Stimulated activated CD8-positive, alpha-beta memory T cell treated with anti-CD3 and anti-CD28 coated beads, Interleukin-15, amount 100 ng/mL, for 48 hours (primary cell): ENCODE measurements around the gene RPL13A.
A peak's percentile ranks its signal among the peaks of the same experiment; 100 is the strongest.

ENCODE experiments used
- DNase-seq, 2 donors: peaks; one replicate each; pipeline ENCODE4 v3.0.0-alpha.2; 2020; ENCODE audit warnings: low read depth in 2 of 2

RPL13A gene

DNA sequence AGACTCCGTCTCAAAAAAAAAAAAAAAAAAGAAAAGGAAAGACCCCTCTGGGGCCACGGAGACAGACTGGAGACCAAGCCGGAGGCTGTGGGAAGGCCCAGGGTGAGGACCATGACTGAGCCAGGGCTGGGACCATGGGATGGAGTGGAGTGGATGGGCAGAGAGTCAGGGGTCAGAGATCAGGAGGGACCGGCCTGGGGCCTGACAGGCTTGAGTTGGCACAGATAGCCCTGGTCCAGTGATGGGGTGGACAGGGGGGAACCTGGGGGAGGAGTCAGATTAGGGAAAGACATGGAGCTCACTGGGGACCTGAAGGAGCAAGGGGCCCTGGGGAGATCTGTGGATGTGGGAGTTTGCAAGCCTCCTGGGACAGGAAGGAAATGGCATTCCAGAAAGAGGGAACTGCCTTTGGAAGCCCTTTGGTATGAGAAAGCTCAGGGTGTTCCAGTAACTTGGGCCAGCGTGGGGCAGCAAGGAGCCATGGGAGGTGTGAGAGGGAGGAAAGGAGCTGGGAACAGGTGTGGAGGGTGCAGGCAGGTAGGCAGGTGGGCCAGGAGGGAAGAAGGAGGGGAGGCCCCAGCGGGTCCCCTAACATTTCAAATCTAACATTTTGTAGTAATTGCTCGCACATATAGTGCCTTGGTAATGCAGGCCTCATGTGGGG lies 6.3 kb upstream of the RPL13A start:
- no peak for DNase-seq

- DNase-seq, result no peak
Observed at GRCh38 chr19:49486232-49486631, 1.2 kb upstream of the RPL13A start.

GRCh38 chr19:49486710-49487276 lies 615 bp upstream of the RPL13A start:
- no peak for DNase-seq

GRCh38 chr19:49488046-49488862 lies 846 bp downstream of the RPL13A start:
- DNase-seq, result no peak

DNA sequence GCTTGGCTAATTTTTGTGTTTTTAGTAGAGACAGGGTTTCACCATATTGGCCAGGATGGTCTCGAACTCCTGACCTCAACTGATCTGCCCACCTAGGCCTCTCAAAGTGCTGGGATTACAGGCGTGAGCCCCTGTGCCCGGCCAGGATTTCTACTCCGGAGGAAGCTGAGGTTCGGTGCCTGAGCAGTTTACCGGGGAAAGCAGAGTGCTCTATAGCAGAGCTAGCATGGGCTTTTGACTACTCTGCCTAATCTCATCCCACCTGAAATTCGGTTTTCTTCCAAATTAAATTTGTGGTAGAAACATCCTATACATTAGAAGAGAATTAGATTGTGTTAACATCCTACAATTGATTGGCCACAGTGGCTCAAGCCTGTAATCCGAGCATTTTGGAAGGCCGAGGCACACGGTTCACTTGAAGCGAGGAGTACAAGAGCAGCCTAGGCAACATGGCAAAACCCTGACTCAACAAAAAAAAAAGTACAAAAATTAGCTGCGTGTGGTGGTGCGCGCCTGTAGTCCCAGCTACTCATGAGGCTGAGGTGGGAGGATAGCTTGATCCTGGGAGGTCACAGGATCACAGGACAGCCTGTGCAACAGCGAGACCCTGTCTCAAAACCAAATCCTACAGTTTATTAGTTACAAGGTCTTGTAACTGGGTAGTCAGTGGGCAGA lies 1.6 kb downstream of the RPL13A start:
- DNase-seq, result no peak

DNA sequence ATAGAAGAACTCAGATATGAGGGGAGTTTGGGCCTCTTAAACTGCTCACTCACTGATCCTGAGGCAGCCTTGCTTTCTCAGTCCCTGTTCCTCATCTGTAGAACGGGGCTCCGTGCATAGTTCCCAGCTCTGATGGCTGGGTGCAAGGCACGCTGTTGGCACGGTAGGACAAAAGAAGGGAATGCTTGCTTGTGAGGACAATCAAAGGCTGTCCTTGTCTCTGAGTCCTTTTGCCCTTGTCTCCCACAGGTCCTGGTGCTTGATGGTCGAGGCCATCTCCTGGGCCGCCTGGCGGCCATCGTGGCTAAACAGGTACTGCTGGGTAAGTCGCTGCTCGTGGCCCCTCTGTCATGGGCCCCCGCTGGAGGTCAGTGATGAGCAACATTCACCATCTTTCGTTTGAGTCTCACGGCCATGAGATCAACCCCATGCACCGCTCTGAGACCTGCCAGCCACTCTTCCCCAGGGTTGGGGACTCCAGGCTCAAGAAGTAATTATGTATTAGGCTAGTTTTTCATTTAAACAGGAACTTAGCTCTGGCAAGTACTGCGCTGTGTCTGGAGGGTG lies 2.3 kb downstream of the RPL13A start:
- DNase-seq, result no peak

- no peak for DNase-seq
Observed at GRCh38 chr19:49490287-49491029, 3.0 kb downstream of the RPL13A start.

GRCh38 chr19:49491030-49491803 lies 3.8 kb downstream of the RPL13A start:
- no peak for DNase-seq

- no peak for DNase-seq
Observed at GRCh38 chr19:49491804-49492572, 4.6 kb downstream of the RPL13A start.

DNA sequence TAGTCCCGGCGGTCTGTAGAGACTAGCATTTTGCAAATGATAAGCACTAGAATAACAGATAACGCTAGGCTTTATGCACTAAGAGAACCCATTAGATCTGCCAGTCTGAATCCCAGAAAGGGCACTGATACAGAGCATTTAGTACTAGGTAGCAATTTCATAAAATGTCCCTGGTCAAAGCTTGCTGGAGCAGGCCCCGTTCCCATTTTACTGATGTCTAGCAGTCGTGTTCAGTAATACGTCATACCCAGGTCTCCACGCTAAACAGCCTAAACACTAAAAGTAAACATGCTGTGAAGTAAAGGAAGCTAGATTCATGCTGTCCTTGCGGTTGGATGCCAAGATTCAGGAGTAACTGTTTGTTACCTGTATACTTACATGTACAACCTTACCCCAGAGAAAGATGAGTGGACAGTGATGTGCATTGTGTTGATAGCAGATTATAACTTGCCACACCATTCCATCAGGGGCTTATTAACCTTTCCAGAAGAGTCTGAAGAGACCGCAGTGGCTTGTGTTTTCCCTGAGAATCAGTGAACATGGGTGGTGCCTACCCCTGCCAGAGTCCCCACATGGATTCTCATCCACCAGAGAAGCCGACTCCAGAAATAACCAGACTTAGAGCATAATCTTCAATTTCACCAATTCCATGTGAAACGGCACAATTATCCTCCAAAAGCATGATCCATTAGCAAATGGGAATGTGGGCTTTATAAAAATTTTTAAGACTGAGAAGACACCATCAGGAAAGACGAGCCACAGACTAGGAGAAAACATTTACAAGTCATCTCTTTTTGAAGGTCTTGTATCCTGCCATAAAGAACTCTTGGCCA lies 5.4 kb downstream of the RPL13A start:
- DNase-seq, result no peak

GRCh38 chr19:49496574-49497008 lies 9.2 kb downstream of the RPL13A start:
- no peak for DNase-seq

GRCh38 chr19:49497047-49497788 lies 9.8 kb downstream of the RPL13A start:
- peak in 1 of 2 donors; percentile 63 for DNase-seq

DNA sequence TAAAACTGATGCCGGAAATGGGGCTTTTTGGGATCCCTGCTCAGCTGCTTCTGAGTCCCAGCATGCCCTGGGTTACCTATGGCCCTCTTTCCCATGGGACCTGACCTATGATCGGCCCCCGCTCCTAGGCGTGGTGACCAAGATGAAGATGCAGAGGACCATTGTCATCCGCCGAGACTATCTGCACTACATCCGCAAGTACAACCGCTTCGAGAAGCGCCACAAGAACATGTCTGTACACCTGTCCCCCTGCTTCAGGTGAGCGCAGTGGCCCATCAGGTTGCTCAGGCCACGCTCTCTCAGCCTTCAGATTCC lies 10.3 kb downstream of the RPL13A start:
- no peak for DNase-seq

GRCh38 chr19:49498475-49498874 lies 11.1 kb downstream of the RPL13A start:
- no peak for DNase-seq

DNA sequence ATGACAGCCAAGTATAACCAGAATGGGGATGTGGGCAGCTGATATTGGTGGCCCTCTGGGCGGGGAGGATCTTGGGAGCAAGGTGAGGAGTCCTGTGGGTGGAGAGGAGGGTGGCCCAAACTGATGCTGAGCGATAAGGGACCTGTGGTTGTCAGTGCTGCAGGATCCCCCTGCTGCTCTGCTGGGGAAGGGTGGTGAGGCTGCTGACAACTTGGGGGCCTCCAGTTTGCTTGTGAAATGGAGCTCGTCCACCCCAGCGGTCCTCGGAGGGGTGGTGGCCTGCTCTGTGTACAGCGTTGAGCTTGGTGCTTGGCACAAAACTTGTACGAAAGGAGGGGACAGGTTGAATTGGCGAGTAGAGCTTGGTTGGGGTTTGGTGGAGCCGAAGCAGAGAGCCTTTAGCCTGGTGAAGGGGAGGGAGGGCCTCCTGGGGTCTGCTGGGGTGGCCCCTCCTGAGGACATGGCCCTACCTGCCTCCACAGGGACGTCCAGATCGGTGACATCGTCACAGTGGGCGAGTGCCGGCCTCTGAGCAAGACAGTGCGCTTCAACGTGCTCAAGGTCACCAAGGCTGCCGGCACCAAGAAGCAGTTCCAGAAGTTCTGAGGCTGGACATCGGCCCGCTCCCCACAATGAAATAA lies 11.7 kb downstream of the RPL13A start:
- DNase-seq, result no peak

DNA sequence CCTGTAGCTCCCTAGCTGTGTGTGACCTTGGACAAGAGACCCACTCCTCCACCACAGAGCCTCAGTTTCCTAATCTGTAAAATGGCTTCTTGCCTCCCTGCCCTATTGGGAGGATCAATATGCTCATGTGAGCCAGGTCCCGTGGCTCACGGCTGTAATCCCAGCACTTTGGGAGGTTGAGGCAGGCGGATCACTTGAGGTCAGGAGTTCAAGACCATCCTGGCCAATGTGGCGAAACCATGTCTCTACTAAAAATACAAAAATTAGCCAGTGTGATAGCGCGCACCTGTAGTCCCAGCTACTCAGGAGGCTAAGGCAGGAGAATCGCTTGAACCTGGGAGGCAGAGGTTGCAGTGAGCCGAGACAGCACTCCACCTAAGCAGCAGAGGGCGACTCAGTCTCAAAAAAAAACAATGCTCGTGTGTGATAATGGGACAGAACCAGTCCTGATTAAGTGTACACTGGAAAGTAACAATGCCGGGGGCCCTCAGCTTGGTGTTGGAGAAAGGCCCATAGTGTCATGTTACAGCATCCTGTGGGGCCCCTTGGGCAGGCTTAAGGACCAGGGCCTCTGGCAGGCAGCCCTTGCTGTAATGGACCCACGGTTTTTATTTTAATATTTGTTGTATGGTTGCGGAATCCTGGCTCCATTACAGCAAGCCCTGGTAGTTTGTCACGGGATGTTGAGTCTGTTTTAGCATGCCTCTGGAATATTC lies 15.6 kb downstream of the RPL13A start:
- DNase-seq, result no peak

DNA sequence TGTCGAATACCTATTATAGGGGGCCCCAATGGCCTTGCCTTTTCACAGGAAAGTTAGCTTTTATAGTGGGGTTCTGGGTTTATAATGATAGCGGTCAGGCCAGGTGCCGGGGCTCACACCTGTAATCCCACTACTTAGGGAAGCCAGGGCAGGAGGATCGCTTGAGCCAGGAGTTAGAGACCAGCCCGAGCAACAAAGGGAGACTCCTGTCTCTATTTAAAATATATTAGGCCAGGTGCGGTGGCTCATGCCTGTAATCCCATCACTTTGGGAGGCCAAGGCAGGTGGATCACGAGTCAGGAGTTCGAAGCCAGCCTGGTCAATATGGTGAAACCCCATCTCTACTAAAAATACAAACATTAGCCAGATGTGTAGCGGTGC lies 16.2 kb downstream of the RPL13A start:
- DNase-seq, result no peak
